Kidney epithelial cell (primary cell): ENCODE data around the gene EPN2. TPM values are rescaled to one million over a fixed set of nuclear protein-coding genes. Genes with fewer than 3 reads are reported as not detected.

ENCODE experiments used
- DNase-seq: peaks from one replicate; pipeline ENCODE4 v3.0.0-alpha.2; 2010; ENCODE audit warnings: low read depth
- H3K27me3 ChIP-seq: 2 replicates; pipeline ENCODE4 v1.6.0; 2011; ENCODE audit warnings: low read length; ENCODE audit not compliant: control insufficient read depth, insufficient read depth
- H3K36me3 ChIP-seq: 2 replicates; pipeline ENCODE4 v1.5.1; 2011; ENCODE audit warnings: low read length; ENCODE audit not compliant: control insufficient read depth, insufficient read depth
- H3K4me3 ChIP-seq: 2 replicates; pipeline ENCODE4 v1.5.1; 2011; ENCODE audit warnings: low read depth, mild to moderate bottlenecking, control low read depth, low read length
- CTCF ChIP-seq: IDR thresholded peaks from 2 replicates; pipeline ENCODE4 v1.5.1; 2011; ENCODE audit warnings: mild to moderate bottlenecking, moderate library complexity, low read length, control low read depth, inconsistent platforms; ENCODE audit not compliant: insufficient read depth, poor library complexity, severe bottlenecking
- total RNA-seq: library from RNA; depleted of rRNA; stranded (reverse); fragments of >200 nt; gene quantifications from 2 replicates; pipeline ENCODE4 v1.2.3, GENCODE V29; 2015

EPN2 gene
- total RNA-seq, 1 donor from 2014 or later = 13.7 TPM

- H3K4me3 ChIP-seq = no peak overlapping the region
- TF ChIP-seq CTCF = no peak
- H3K36me3 ChIP-seq = no peaks in the 10 kb centered on the region
- no peaks in the 10 kb centered on the region for H3K27me3 ChIP-seq
- peak; percentile 57 for DNase-seq
These were observed 11.9 kb downstream of the EPN2 start for GRCh38 chr17:19248928-19249574.

GRCh38 chr17:19249681-19250080 is 12.5 kb downstream of the EPN2 start:
- TF ChIP-seq CTCF = no peak
- no peak for DNase-seq
- Histone ChIP-seq H3K4me3 (no peak overlapping the region), H3K36me3 (no peaks in the 10 kb centered on the region), H3K27me3 (no peaks in the 10 kb centered on the region)

GRCh38 chr17:19250421-19251173 is 13.4 kb downstream of the EPN2 start:
- TF ChIP-seq CTCF = no peak
- no peak overlapping the region for H3K4me3 ChIP-seq
- DNase-seq = no peak

GRCh38 chr17:19253112-19253511 is 15.9 kb downstream of the EPN2 start:
- DNase-seq = no peak
- no peaks in the 10 kb centered on the region for H3K27me3 ChIP-seq
- H3K4me3 ChIP-seq = no peak overlapping the region
- H3K36me3 ChIP-seq = no peaks in the 10 kb centered on the region
- TF ChIP-seq CTCF = no peak

More at GRCh38 chr17:19250421-19251173, 13.4 kb downstream of the EPN2 start:
- H3K27me3 ChIP-seq = no peaks in the 10 kb centered on the region
- H3K36me3 ChIP-seq = no peaks in the 10 kb centered on the region

GRCh38 chr17:19254651-19255050 is 17.5 kb downstream of the EPN2 start:
- TF ChIP-seq CTCF = no peak
- Histone ChIP-seq H3K4me3 (no peak overlapping the region), H3K36me3 (no peaks in the 10 kb centered on the region), H3K27me3 (no peaks in the 10 kb centered on the region)
- no peak for DNase-seq
